Measurements from ENCODE around the gene SCN1B. TPM values are rescaled to one million over a fixed set of nuclear protein-coding genes. Genes with fewer than 3 reads are reported as not detected.
"Not testable (repeated sequence)": the region's sequence is repeated elsewhere in the genome, so short reads cannot be mapped to it uniquely, and the experiment has no call there.

SCN1B gene
- total and polyA plus RNA-seq, 8 donors, result 0.82 to 9.7 (median 1.1) TPM

- H3K27ac ChIP-seq, result peak overlapping the region in 1 of 2 donors; percentile 7
Observed at GRCh38 chr19:34985249-34986022, 44.8 kb upstream of the SCN1B start.

GRCh38 chr19:34988119-34988518 lies 42.2 kb upstream of the SCN1B start:
- no peak for ATAC-seq
- no peak overlapping the region for H3K27ac ChIP-seq
- H3K4me3 ChIP-seq, result no peak overlapping the region
- DNase-seq, result no peak
- intact Hi-C loops (cut with DNase I), result no loop called here
- no peaks in the 10 kb centered on the region for H3K36me3 ChIP-seq
- peaks cover 5 to 27% of the 10 kb centered on the region in 2 donors for H3K4me1 ChIP-seq
- no peaks in the 10 kb centered on the region for H3K9me3 ChIP-seq
- TF ChIP-seq CTCF (IDR thresholded peaks at IDR 0.05), result no peak
- no peaks in the 10 kb centered on the region for H3K27me3 ChIP-seq

More at GRCh38 chr19:34985249-34986022, 44.8 kb upstream of the SCN1B start:
- H3K9me3 ChIP-seq, result no peaks in the 10 kb centered on the region
- no peak overlapping the region for H3K4me3 ChIP-seq
- TF ChIP-seq CTCF (IDR thresholded peaks at IDR 0.05), result no peak
- intact Hi-C loops (cut with DNase I), result no loop called here
- DNase-seq, result peak in 2 of 4 donors; percentile 61 to 65
- ATAC-seq, result peak; percentile 91
- H3K36me3 ChIP-seq, result no peaks in the 10 kb centered on the region
- peaks cover 5 to 27% of the 10 kb centered on the region in 2 donors for H3K4me1 ChIP-seq
- H3K27me3 ChIP-seq, result no peaks in the 10 kb centered on the region

GRCh38 chr19:34989298-34989697 lies 41.0 kb upstream of the SCN1B start:
- Histone ChIP-seq H3K36me3 (no peaks in the 10 kb centered on the region), H3K27ac (no peak overlapping the region), H3K27me3 (no peaks in the 10 kb centered on the region), H3K4me3 (no peak overlapping the region), H3K4me1 (peaks cover 5 to 29% of the 10 kb centered on the region in 2 donors), H3K9me3 (no peaks in the 10 kb centered on the region)
- TF ChIP-seq CTCF (IDR thresholded peaks at IDR 0.05), result no peak
- no peak for DNase-seq
- no peak for ATAC-seq
- intact Hi-C loops (cut with DNase I), result no loop called here

- TF ChIP-seq CTCF (IDR thresholded peaks at IDR 0.05), result no peak
- no peak overlapping the region for H3K4me3 ChIP-seq
- intact Hi-C loops (cut with DNase I), result no loop called here
- H3K36me3 ChIP-seq, result no peaks in the 10 kb centered on the region
- H3K27me3 ChIP-seq, result no peaks in the 10 kb centered on the region
- no peak for ATAC-seq
- no peak overlapping the region for H3K27ac ChIP-seq
- DNase-seq, result no peak
- H3K9me3 ChIP-seq, result no peaks in the 10 kb centered on the region
- peaks cover 11 to 31% of the 10 kb centered on the region in 2 donors for H3K4me1 ChIP-seq
Observed at GRCh38 chr19:34990578-34991192, 39.6 kb upstream of the SCN1B start.

- H3K27me3 ChIP-seq, result no peaks in the 10 kb centered on the region
- H3K9me3 ChIP-seq, result no peaks in the 10 kb centered on the region
- intact Hi-C loops (cut with DNase I), result no loop called here
- no peak overlapping the region for H3K27ac ChIP-seq
- TF ChIP-seq CTCF (IDR thresholded peaks at IDR 0.05), result no peak
- ATAC-seq (no peak), DNase-seq (no peak)
- peaks cover 9 to 32% of the 10 kb centered on the region in 2 donors for H3K4me1 ChIP-seq
- no peak overlapping the region for H3K4me3 ChIP-seq
- no peaks in the 10 kb centered on the region for H3K36me3 ChIP-seq
Observed at GRCh38 chr19:34991542-34992333, 38.5 kb upstream of the SCN1B start.

GRCh38 chr19:34992582-34992981 lies 37.7 kb upstream of the SCN1B start:
- peaks cover 13 to 41% of the 10 kb centered on the region in 2 donors for H3K4me1 ChIP-seq
- H3K36me3 ChIP-seq; H3K9me3 ChIP-seq; H3K27ac ChIP-seq; intact Hi-C loops (cut with DNase I); ATAC-seq; H3K27me3 ChIP-seq; H3K4me3 ChIP-seq; DNase-seq: not testable (repeated sequence)
